CD14-positive monocyte (primary cell): ENCODE measurements around the gene TCOF1. TPM values are rescaled to one million over a fixed set of nuclear protein-coding genes. Genes with fewer than 3 reads are reported as not detected.

ENCODE experiments used
- DNase-seq, 3 donors: peaks; one replicate each; pipeline ENCODE4 v3.0.0-alpha.2; 2011 to 2022
- H2AFZ ChIP-seq: 2 replicates; pipeline ENCODE4 v1.6.0; 2012; ENCODE audit warnings: mild to moderate bottlenecking, low read depth, low read length, inconsistent platforms; ENCODE audit not compliant: insufficient read depth, poor library complexity, severe bottlenecking
- H3K27ac ChIP-seq, 2 donors: 1 replicate in 1 of 2; 2 replicates in 1 of 2; pipeline ENCODE4 v1.5.1; 2012 to 2013; ENCODE audit warnings: low read length in 2 of 2, control low read depth in 1 of 2, inconsistent platforms in 1 of 2, low read depth in 1 of 2, mild to moderate bottlenecking in 1 of 2
- H3K27me3 ChIP-seq, 2 donors: one replicate each; pipeline versions ENCODE4 v1.6.0 to v1.6.1; 2011 to 2013; ENCODE audit warnings: low read length in 2 of 2; ENCODE audit not compliant: control insufficient read depth in 2 of 2, insufficient read depth in 2 of 2
- H3K36me3 ChIP-seq, 2 donors: replicated peaks in 1 of 2; 1 replicate in 1 of 2; 2 replicates in 1 of 2; pipeline versions ENCODE4 v1.5.1 to v1.6.1; 2012 to 2013; ENCODE audit warnings: low read length in 2 of 2, control low read depth in 1 of 2, inconsistent platforms in 1 of 2, mild to moderate bottlenecking in 1 of 2; ENCODE audit not compliant: insufficient read depth in 2 of 2, control insufficient read depth in 1 of 2
- H3K4me1 ChIP-seq, 2 donors: 1 replicate in 1 of 2; 2 replicates in 1 of 2; pipeline versions ENCODE4 v1.5.1 to v1.6.1; 2012 to 2013; ENCODE audit warnings: low read length in 2 of 2, control low read depth in 1 of 2, inconsistent platforms in 1 of 2, mild to moderate bottlenecking in 1 of 2, moderate library complexity in 1 of 2; ENCODE audit not compliant: insufficient read depth in 2 of 2, control insufficient read depth in 1 of 2
- H3K4me2 ChIP-seq: replicated peaks from 2 replicates; pipeline ENCODE3; 2012; ENCODE audit warnings: low read length, moderate library complexity, mild to moderate bottlenecking; ENCODE audit not compliant: poor library complexity, severe bottlenecking; ENCODE audit errors: extremely low read depth
- H3K4me3 ChIP-seq, 3 experiments: fragments of 200-600 bp in 1 of 3; sonication (generic) in 1 of 3; replicated peaks in 1 of 3; 1 replicate in 2 of 3; 2 replicates in 1 of 3; pipeline ENCODE4 v1.5.1; 2011 to 2013; ENCODE audit warnings: low read length in 3 of 3, mild to moderate bottlenecking in 3 of 3, control low read depth in 2 of 3, low read depth in 2 of 3, inconsistent platforms in 1 of 3, moderate library complexity in 1 of 3
- H3K79me2 ChIP-seq: 2 replicates; pipeline ENCODE4 v1.6.0; 2012; ENCODE audit warnings: mild to moderate bottlenecking, control low read depth, inconsistent platforms, low read length, moderate library complexity; ENCODE audit not compliant: insufficient read depth
- H3K9ac ChIP-seq: 2 replicates; pipeline ENCODE4 v1.6.0; 2017; ENCODE audit warnings: low read length, mild to moderate bottlenecking; ENCODE audit not compliant: insufficient read depth, poor library complexity, severe bottlenecking
- H3K9me3 ChIP-seq, 2 donors: replicated peaks in 1 of 2; 1 replicate in 1 of 2; 2 replicates in 1 of 2; pipeline versions ENCODE4 v1.5.1 to v1.6.1; 2012 to 2013; ENCODE audit warnings: low read length in 2 of 2, control low read depth in 1 of 2; ENCODE audit not compliant: control insufficient read depth in 1 of 2, insufficient read depth in 1 of 2
- H4K20me1 ChIP-seq: 2 replicates; pipeline ENCODE4 v1.6.0; 2012; ENCODE audit warnings: mild to moderate bottlenecking, low read length, control low read depth, moderate library complexity; ENCODE audit not compliant: insufficient read depth
- H3K27ac Mint-ChIP-seq, 7 donors: one replicate each; pipeline ENCODE4 v1.8.0; 2020; ENCODE audit warnings: mild to moderate bottlenecking in 7 of 7, mixed read lengths in 7 of 7, moderate library complexity in 6 of 7, inconsistent platforms in 2 of 7
- H3K27me3 Mint-ChIP-seq, 3 donors: one replicate each; pipeline ENCODE4 v1.8.0; 2021 to 2022; ENCODE audit warnings: low read depth in 3 of 3, mild to moderate bottlenecking in 3 of 3, mixed read lengths in 3 of 3, moderate library complexity in 3 of 3, inconsistent platforms in 1 of 3
- H3K36me3 Mint-ChIP-seq, 2 donors: one replicate each; pipeline ENCODE4 v1.8.0; 2020; ENCODE audit warnings: mixed read lengths in 2 of 2, inconsistent platforms in 1 of 2, mild to moderate bottlenecking in 1 of 2
- H3K4me1 Mint-ChIP-seq: one replicate; pipeline ENCODE4 v1.8.0; 2020; ENCODE audit warnings: mild to moderate bottlenecking, mixed read lengths
- H3K4me3 Mint-ChIP-seq, 2 donors: one replicate each; pipeline ENCODE4 v1.8.0; 2020; ENCODE audit warnings: mild to moderate bottlenecking in 2 of 2, mixed read lengths in 2 of 2, moderate library complexity in 1 of 2
- H3K9me3 Mint-ChIP-seq, 7 donors: one replicate each; pipeline ENCODE4 v1.8.0; 2020 to 2022; ENCODE audit warnings: mixed read lengths in 7 of 7, mild to moderate bottlenecking in 6 of 7, moderate library complexity in 6 of 7, inconsistent platforms in 2 of 7
- CTCF ChIP-seq: fragments of 200-600 bp; IDR thresholded peaks from one replicate; pipeline ENCODE4 v1.8.0; 2022; ENCODE audit warnings: antibody characterized with exemption, mild to moderate bottlenecking
- WGBS: methylation state at CpG from one replicate; pipeline ENCODE4 v1.1.5; 2013; ENCODE audit warnings: missing lambda C conversion rate; ENCODE audit not compliant: insufficient coverage; 5-methylcytosine and 5-hydroxymethylcytosine counted together
- intact Hi-C, 2 donors: fragments of 100-400 bp; cut with micrococcal nuclease; formaldehyde crosslinking; loops; one replicate each; pipeline versions ENCODE4 v1.15.0 to v1.15.1; 2023
- polyA plus RNA-seq, 3 donors: library from polyadenylated mRNA; depleted of rRNA in 1 of 3; unstranded in 2 of 3; stranded (reverse) in 1 of 3; fragments of 300-500 nt in 2 of 3; fragments of >200 nt in 1 of 3; fragmentation: Illumina TruSeq in 2 of 3; gene quantifications; 1 replicate in 2 of 3; 2 replicates in 1 of 3; pipeline ENCODE4 v1.2.3, GENCODE V29; 2012 to 2021

Gene TCOF1
- polyA plus RNA-seq, 3 donors, result 1.4 to 18.0 (median 2.3) TPM

GRCh38 chr5:150440948-150441812, 83.7 kb downstream of the TCOF1 start:
- intact Hi-C loops, result loop anchor here in 1 of 2 donors (5.0 kb wide), 1 partner anchor 39 kb away; no protein-coding TSS in a partner anchor
- peaks cover 7% of the 10 kb centered on the region for H3K79me2 ChIP-seq
- no peak for DNase-seq
- Mint-ChIP-seq H3K36me3 (peaks cover 44 to 46% of the 10 kb centered on the region in 2 donors), H3K4me3 (no peak overlapping the region), H3K9me3 (no peaks in the 10 kb centered on the region), H3K27me3 (no peaks in the 10 kb centered on the region), H3K4me1 (peaks cover under 1% of the 10 kb centered on the region), H3K27ac (peak overlapping the region in 3 of 7 donors; percentile 41 to 55 (median 44))
- H3K9me3 ChIP-seq, result no peaks in the 10 kb centered on the region
- H3K27me3 ChIP-seq, result no peaks in the 10 kb centered on the region
- no peak overlapping the region for H3K27ac ChIP-seq
- H3K4me3 ChIP-seq, result no peak overlapping the region
- H3K9ac ChIP-seq, result no peak overlapping the region
- no peak overlapping the region for H2AFZ ChIP-seq
- H3K4me2 ChIP-seq, result no peak overlapping the region
- WGBS, result 98% methylated on average over 9 of the region's 12 CpGs
- peaks cover 30 to 33% of the 10 kb centered on the region in 2 donors for H3K36me3 ChIP-seq
- H4K20me1 ChIP-seq, result peaks cover 30% of the 10 kb centered on the region
- H3K4me1 ChIP-seq, result peaks cover 0 to 2% of the 10 kb centered on the region in 2 donors
- TF ChIP-seq CTCF, result no peak

- Mint-ChIP-seq H3K27ac (peak overlapping the region in 4 of 7 donors; percentile 11 to 41 (median 35)), H3K36me3 (peaks cover 53 to 55% of the 10 kb centered on the region in 2 donors), H3K4me1 (no peaks in the 10 kb centered on the region), H3K4me3 (no peak overlapping the region), H3K27me3 (no peaks in the 10 kb centered on the region), H3K9me3 (no peaks in the 10 kb centered on the region)
- no peak for DNase-seq
- no peak overlapping the region for H3K9ac ChIP-seq
- no peaks in the 10 kb centered on the region for H3K9me3 ChIP-seq
- intact Hi-C loops, result loop anchor here in 1 of 2 donors (5.0 kb wide), 1 partner anchor 40 kb away; no protein-coding TSS in a partner anchor
- H3K27me3 ChIP-seq, result no peaks in the 10 kb centered on the region
- no peak overlapping the region for H3K27ac ChIP-seq
- no peak overlapping the region for H2AFZ ChIP-seq
- H3K4me2 ChIP-seq, result no peak overlapping the region
- peaks cover 16% of the 10 kb centered on the region for H3K79me2 ChIP-seq
- H3K36me3 ChIP-seq, result peaks cover 39 to 42% of the 10 kb centered on the region in 2 donors
- H3K4me1 ChIP-seq, result no peaks in the 10 kb centered on the region
- no peak overlapping the region for H3K4me3 ChIP-seq
- no peak for TF ChIP-seq CTCF
- H4K20me1 ChIP-seq, result peaks cover 39% of the 10 kb centered on the region
- 64% methylated on average over 16 of the region's 18 CpGs for WGBS
Observed at GRCh38 chr5:150441813-150442698, 84.6 kb downstream of the TCOF1 start.
